Gastrocnemius medialis (tissue), 4 donors: ENCODE results near the gene PPP1CB.

Source experiments
- POLR2A ChIP-seq, 2 donors: fragments of 450-650 bp; IDR thresholded peaks; one replicate each; pipeline ENCODE4 v1.6.1; 2017; ENCODE audit warnings: antibody characterized with exemption in 2 of 2, mild to moderate bottlenecking in 2 of 2, moderate library complexity in 2 of 2
- TF ChIP-seq, protein P1 (sequence below), 5 experiments: fragments of 450-650 bp in 3 of 5; fragments of 200-600 bp in 2 of 5; sonication (generic) in 2 of 5; IDR thresholded peaks in 4 of 5; conservative IDR thresholded peaks in 1 of 5; 1 replicate in 4 of 5; 2 replicates in 1 of 5; pipeline ENCODE4 v1.5.1; 2016 to 2019; ENCODE audit warnings: antibody characterized with exemption in 5 of 5, mild to moderate bottlenecking in 3 of 5, moderate library complexity in 3 of 5

DNA sequence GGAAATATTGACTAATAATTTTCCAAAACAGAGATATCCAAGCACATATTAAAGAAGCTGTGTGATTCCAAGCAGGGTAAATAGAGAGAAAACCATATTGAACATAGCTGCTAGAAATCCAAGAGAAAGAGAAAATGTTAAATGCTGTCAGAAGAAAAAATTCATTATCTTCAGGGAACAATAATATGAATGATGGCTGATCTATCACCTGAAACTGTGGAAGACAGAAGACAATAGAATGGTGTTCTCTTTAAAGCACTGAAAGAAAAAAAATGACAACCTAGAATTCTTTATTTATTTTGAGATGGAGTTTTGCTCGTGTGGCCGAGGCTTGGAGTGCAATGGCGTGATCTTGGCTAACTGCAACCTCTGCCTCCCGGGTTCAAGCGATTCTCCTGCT is 17.3 kb downstream of the PPP1CB start:
- no peak for TF ChIP-seq POLR2A (IDR thresholded peaks at IDR 0.05)
- TF ChIP-seq, protein P1, sequence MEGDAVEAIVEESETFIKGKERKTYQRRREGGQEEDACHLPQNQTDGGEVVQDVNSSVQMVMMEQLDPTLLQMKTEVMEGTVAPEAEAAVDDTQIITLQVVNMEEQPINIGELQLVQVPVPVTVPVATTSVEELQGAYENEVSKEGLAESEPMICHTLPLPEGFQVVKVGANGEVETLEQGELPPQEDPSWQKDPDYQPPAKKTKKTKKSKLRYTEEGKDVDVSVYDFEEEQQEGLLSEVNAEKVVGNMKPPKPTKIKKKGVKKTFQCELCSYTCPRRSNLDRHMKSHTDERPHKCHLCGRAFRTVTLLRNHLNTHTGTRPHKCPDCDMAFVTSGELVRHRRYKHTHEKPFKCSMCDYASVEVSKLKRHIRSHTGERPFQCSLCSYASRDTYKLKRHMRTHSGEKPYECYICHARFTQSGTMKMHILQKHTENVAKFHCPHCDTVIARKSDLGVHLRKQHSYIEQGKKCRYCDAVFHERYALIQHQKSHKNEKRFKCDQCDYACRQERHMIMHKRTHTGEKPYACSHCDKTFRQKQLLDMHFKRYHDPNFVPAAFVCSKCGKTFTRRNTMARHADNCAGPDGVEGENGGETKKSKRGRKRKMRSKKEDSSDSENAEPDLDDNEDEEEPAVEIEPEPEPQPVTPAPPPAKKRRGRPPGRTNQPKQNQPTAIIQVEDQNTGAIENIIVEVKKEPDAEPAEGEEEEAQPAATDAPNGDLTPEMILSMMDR (IDR thresholded peaks at IDR 0.05 in 4 of 5, conservative IDR thresholded peaks at IDR 0.05 in 1 of 5): no peak
